ENCODE results near the gene PRKCG.

- TF ChIP-seq POLR2A (IDR thresholded peaks at IDR 0.05) (no peak), CTCF (IDR thresholded peaks at IDR 0.05) (no peak)
These were observed 26.3 kb downstream of the PRKCG start for GRCh38 chr19:53908106-53908934.

All from esophagus squamous epithelium (tissue), 4 donors.